GM12872 (cell line): ENCODE results near the gene PLSCR1.

Experiments
- CTCF ChIP-seq: IDR thresholded peaks from 3 replicates; pipeline ENCODE4 v1.5.1; 2011; ENCODE audit warnings: low read depth, mild to moderate bottlenecking, low read length, moderate library complexity; ENCODE audit not compliant: insufficient read depth

The PLSCR1 gene

GRCh38 chr3:146466604-146467003 lies 77.8 kb downstream of the PLSCR1 start:
- no peak for TF ChIP-seq CTCF

DNA sequence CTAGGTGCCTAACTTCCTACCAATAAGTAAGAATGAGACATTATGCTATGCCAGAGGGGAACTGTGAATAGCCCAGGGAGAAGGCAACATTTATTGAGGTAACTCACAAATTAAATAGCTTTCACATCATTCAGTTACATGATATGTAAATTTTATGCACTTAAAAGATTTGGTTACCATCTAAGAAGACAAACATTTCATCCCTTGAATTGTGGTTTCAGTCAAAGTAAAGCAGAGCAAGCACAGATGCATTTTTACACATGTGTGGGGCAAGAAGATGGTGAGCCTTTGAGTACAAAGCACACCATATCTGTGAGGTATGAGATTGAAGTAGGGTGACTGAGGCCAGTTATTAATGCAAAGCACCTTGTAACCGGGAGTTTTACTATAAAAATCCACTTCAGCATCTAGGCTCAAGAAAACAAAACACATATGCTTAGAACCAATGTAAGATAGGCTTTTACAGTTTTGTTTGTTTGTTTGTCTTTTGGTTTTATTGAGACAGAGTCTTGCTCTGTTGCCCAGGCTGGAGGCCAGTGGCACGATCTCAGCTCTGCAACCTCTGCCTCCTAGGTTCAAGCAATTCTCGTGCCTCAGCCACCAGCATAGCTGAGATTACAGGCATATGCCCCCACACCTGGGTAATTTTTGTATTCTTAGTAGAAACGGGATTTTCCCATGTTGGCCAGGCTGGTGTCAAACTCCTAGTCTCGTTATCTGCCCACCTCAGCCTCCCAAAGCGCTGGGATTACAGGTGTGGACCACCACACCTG lies 78.5 kb downstream of the PLSCR1 start:
- no peak for TF ChIP-seq CTCF
